ENCODE data around the gene PAM. TPM values are rescaled to one million over a fixed set of nuclear protein-coding genes. Genes with fewer than 3 reads are reported as not detected.

The PAM gene
- polyA plus RNA-seq, 1 donor (not counting 4 experiments of a cell fraction or from before 2014, with no cell fraction given) = 149 TPM

GRCh38 chr5:102801371-102801770, 46.3 kb downstream of the PAM start:
- Histone ChIP-seq H3K27me3 (ENCODE audit: control insufficient read depth, extremely low read depth, insufficient read depth, low read length) (no peaks in the 10 kb centered on the region), H3K36me3 (ENCODE audit: control insufficient read depth in 2 of 2, extremely low read depth in 1 of 2, insufficient read depth in 2 of 2, low read length in 2 of 2) (peaks cover 0 to 3% of the 10 kb centered on the region in 2 experiments), H3K4me1 (ENCODE audit: control insufficient read depth, extremely low read depth, insufficient read depth, low read length) (no peaks in the 10 kb centered on the region), H3K4me2 (ENCODE audit: control insufficient read depth, extremely low read depth, insufficient read depth, low read depth, low read length) (no peak overlapping the region), H3K9ac (ENCODE audit: control insufficient read depth, extremely low read depth, insufficient read depth, low read length) (no peak overlapping the region), H3K9me1 (ENCODE audit: control insufficient read depth, extremely low read depth, insufficient read depth, low read length) (no peaks in the 10 kb centered on the region), H2AFZ (ENCODE audit: control insufficient read depth, low read length) (no peak overlapping the region), H3K9me3 (ENCODE audit: control insufficient read depth, low read depth, low read length) (no peaks in the 10 kb centered on the region), H3K79me2 (ENCODE audit: control insufficient read depth, insufficient read depth, low read length) (peaks cover 10% of the 10 kb centered on the region), H3K27ac (ENCODE audit: control insufficient read depth, insufficient read depth, low read length) (no peak overlapping the region), H3K4me3 (ENCODE audit: control insufficient read depth in 2 of 3, extremely low read depth in 1 of 3, insufficient read depth in 2 of 3, low read depth in 1 of 3, low read length in 3 of 3) (no peak overlapping the region), H4K20me1 (ENCODE audit: control insufficient read depth, extremely low read depth, insufficient read depth, low read length) (no peaks in the 10 kb centered on the region)
- no peak for TF ChIP-seq EZH2 (IDR thresholded peaks at IDR 0.05; ENCODE audit: low read length)
- no peak for TF ChIP-seq CTCF (optimal IDR thresholded peaks at IDR 0.05 in 1 of 3, IDR thresholded peaks at IDR 0.05 in 1 of 3, conservative IDR thresholded peaks at IDR 0.05 in 1 of 3; ENCODE audit: extremely low read depth in 1 of 3, insufficient read depth in 2 of 3, low read length in 3 of 3)
- DNase-seq (ENCODE audit: low read depth, low spot score) (no peak), FAIRE-seq (no peak)
- dilution Hi-C loops (cut with MboI; ENCODE audit: extremely low pct_ligation_motif_present, low sequenced_read_pairs) = no loop called here

- FAIRE-seq = no peak
Observed at GRCh38 chr5:102802708-102803458, 47.8 kb downstream of the PAM start.

More at GRCh38 chr5:102802708-102803458, 47.8 kb downstream of the PAM start:
- H3K27ac ChIP-seq (ENCODE audit: control insufficient read depth, insufficient read depth, low read length) = no peak overlapping the region
- dilution Hi-C loops (cut with MboI; ENCODE audit: extremely low pct_ligation_motif_present, low sequenced_read_pairs) = no loop called here
- no peaks in the 10 kb centered on the region for H3K9me1 ChIP-seq (ENCODE audit: control insufficient read depth, extremely low read depth, insufficient read depth, low read length)
- H3K4me1 ChIP-seq (ENCODE audit: control insufficient read depth, extremely low read depth, insufficient read depth, low read length) = no peaks in the 10 kb centered on the region
- no peak overlapping the region for H3K9ac ChIP-seq (ENCODE audit: control insufficient read depth, extremely low read depth, insufficient read depth, low read length)
- H3K4me3 ChIP-seq (ENCODE audit: control insufficient read depth in 2 of 3, extremely low read depth in 1 of 3, insufficient read depth in 2 of 3, low read depth in 1 of 3, low read length in 3 of 3) = no peak overlapping the region
- no peak for TF ChIP-seq CTCF (optimal IDR thresholded peaks at IDR 0.05 in 1 of 3, IDR thresholded peaks at IDR 0.05 in 1 of 3, conservative IDR thresholded peaks at IDR 0.05 in 1 of 3; ENCODE audit: extremely low read depth in 1 of 3, insufficient read depth in 2 of 3, low read length in 3 of 3)
- TF ChIP-seq EZH2 (IDR thresholded peaks at IDR 0.05; ENCODE audit: low read length) = no peak
- H2AFZ ChIP-seq (ENCODE audit: control insufficient read depth, low read length) = no peak overlapping the region
- H4K20me1 ChIP-seq (ENCODE audit: control insufficient read depth, extremely low read depth, insufficient read depth, low read length) = no peaks in the 10 kb centered on the region
- H3K27me3 ChIP-seq (ENCODE audit: control insufficient read depth, extremely low read depth, insufficient read depth, low read length) = no peaks in the 10 kb centered on the region
- H3K36me3 ChIP-seq (ENCODE audit: control insufficient read depth in 2 of 2, extremely low read depth in 1 of 2, insufficient read depth in 2 of 2, low read length in 2 of 2) = peaks cover 0 to 3% of the 10 kb centered on the region in 2 experiments
- H3K9me3 ChIP-seq (ENCODE audit: control insufficient read depth, low read depth, low read length) = no peaks in the 10 kb centered on the region
- no peak overlapping the region for H3K4me2 ChIP-seq (ENCODE audit: control insufficient read depth, extremely low read depth, insufficient read depth, low read depth, low read length)
- H3K79me2 ChIP-seq (ENCODE audit: control insufficient read depth, insufficient read depth, low read length) = peaks cover 10% of the 10 kb centered on the region
- DNase-seq (ENCODE audit: low read depth, low spot score) = no peak
